Liver (tissue), 9 donors: ENCODE data around the gene NFILZ. TPM values are rescaled to one million over a fixed set of nuclear protein-coding genes. Genes with fewer than 3 reads are reported as not detected.

Experiments used
- DNase-seq: peaks from one replicate; pipeline ENCODE4 v3.0.0-alpha.2; 2017; ENCODE audit warnings: low spot score
- H3K27ac ChIP-seq, 2 donors: one replicate each; pipeline ENCODE4 v1.7.0; 2013; ENCODE audit warnings: inconsistent platforms in 2 of 2, low read length in 2 of 2, control low read depth in 1 of 2, low read depth in 1 of 2, mild to moderate bottlenecking in 1 of 2
- H3K27me3 ChIP-seq, 4 donors: one replicate each; pipeline versions ENCODE4 v1.6.1 to v1.7.0; 2013; ENCODE audit warnings: low read length in 3 of 4, inconsistent platforms in 1 of 4, mild to moderate bottlenecking in 1 of 4, moderate library complexity in 1 of 4; ENCODE audit not compliant: control insufficient read depth in 4 of 4, insufficient read depth in 4 of 4
- H3K36me3 ChIP-seq, 4 donors: one replicate each; pipeline versions ENCODE4 v1.6.1 to v1.7.0; 2013; ENCODE audit warnings: low read length in 3 of 4, mild to moderate bottlenecking in 3 of 4, low read depth in 1 of 4, moderate library complexity in 1 of 4; ENCODE audit not compliant: control insufficient read depth in 4 of 4, insufficient read depth in 3 of 4
- H3K4me1 ChIP-seq, 4 donors: one replicate each; pipeline versions ENCODE4 v1.6.1 to v1.7.0; 2013; ENCODE audit warnings: low read length in 3 of 4, mild to moderate bottlenecking in 3 of 4, moderate library complexity in 1 of 4; ENCODE audit not compliant: control insufficient read depth in 4 of 4, insufficient read depth in 4 of 4
- H3K4me3 ChIP-seq, 3 donors: one replicate each; pipeline versions ENCODE4 v1.6.1 to v1.7.0; 2013; ENCODE audit warnings: low read length in 3 of 3, control low read depth in 1 of 3, low read depth in 1 of 3, mild to moderate bottlenecking in 1 of 3
- H3K9ac ChIP-seq, 2 donors: one replicate each; pipeline ENCODE4 v1.7.0; 2013; ENCODE audit warnings: low read length in 2 of 2, mild to moderate bottlenecking in 2 of 2, moderate library complexity in 2 of 2, control low read depth in 1 of 2, low read depth in 1 of 2
- H3K9me3 ChIP-seq, 4 donors: one replicate each; pipeline versions ENCODE4 v1.6.1 to v1.7.0; 2013; ENCODE audit warnings: low read length in 3 of 4; ENCODE audit not compliant: control insufficient read depth in 4 of 4
- EGR1 ChIP-seq, 2 donors: IDR thresholded peaks; 2 replicates each; pipeline ENCODE4 v1.6.1; 2016 to 2018; ENCODE audit warnings: antibody characterized with exemption in 2 of 2, low read depth in 2 of 2
- FOXA1 ChIP-seq: IDR thresholded peaks from 2 replicates; pipeline ENCODE4 v1.6.1; 2016; ENCODE audit warnings: antibody characterized with exemption
- FOXA2 ChIP-seq: IDR thresholded peaks from 2 replicates; pipeline ENCODE4 v1.6.1; 2016; ENCODE audit warnings: antibody characterized with exemption
- GABPA ChIP-seq, 2 donors: IDR thresholded peaks in 1 of 2; conservative IDR thresholded peaks in 1 of 2; 2 replicates each; pipeline ENCODE4 v1.6.1; 2016; ENCODE audit warnings: antibody characterized with exemption in 2 of 2, mild to moderate bottlenecking in 1 of 2, moderate library complexity in 1 of 2
- HNF4A ChIP-seq, 2 donors: conservative IDR thresholded peaks; 2 replicates each; pipeline ENCODE4 v1.6.1; 2016; ENCODE audit warnings: antibody characterized with exemption in 2 of 2, mild to moderate bottlenecking in 2 of 2
- HNF4G ChIP-seq: IDR thresholded peaks from 2 replicates; pipeline ENCODE4 v1.6.1; 2016; ENCODE audit warnings: antibody characterized with exemption
- JUND ChIP-seq, 2 donors: IDR thresholded peaks; 2 replicates each; pipeline ENCODE4 v1.6.1; 2016; ENCODE audit warnings: antibody characterized with exemption in 2 of 2
- NR2F2 ChIP-seq: IDR thresholded peaks from 2 replicates; pipeline ENCODE4 v1.6.1; 2016; ENCODE audit warnings: antibody characterized with exemption
- RAD21 ChIP-seq, 2 donors: IDR thresholded peaks; 2 replicates each; pipeline ENCODE4 v1.6.1; 2016; ENCODE audit warnings: antibody characterized with exemption in 2 of 2, mild to moderate bottlenecking in 2 of 2
- RXRA ChIP-seq, 2 donors: IDR thresholded peaks; 2 replicates each; pipeline ENCODE4 v1.6.1; 2017 to 2018; ENCODE audit warnings: antibody characterized with exemption in 2 of 2, mild to moderate bottlenecking in 1 of 2
- SP1 ChIP-seq: IDR thresholded peaks from 2 replicates; pipeline ENCODE4 v1.6.1; 2018; ENCODE audit warnings: antibody characterized with exemption, mild to moderate bottlenecking
- TAF1 ChIP-seq: conservative IDR thresholded peaks from 2 replicates; pipeline ENCODE4 v1.6.1; 2016; ENCODE audit warnings: antibody characterized with exemption, mild to moderate bottlenecking
- YY1 ChIP-seq: IDR thresholded peaks from 2 replicates; pipeline ENCODE4 v1.6.1; 2016; ENCODE audit warnings: antibody characterized with exemption, mild to moderate bottlenecking
- WGBS: extraction: QIAGEN DNeasy Blood & Tissue Kit; methylation state at CpG from one replicate; pipeline ENCODE4 v1.1.7; 2013; 5-methylcytosine and 5-hydroxymethylcytosine counted together
- polyA plus RNA-seq, 2 donors: library from polyadenylated mRNA; stranded (reverse) in 1 of 2; unstranded in 1 of 2; fragments of 200-250 nt in 1 of 2; fragments of >200 nt in 1 of 2; fragmentation: Nextera tagmentation in 1 of 2; extraction: Ambion mirVana in 1 of 2; gene quantifications; one replicate each; pipeline versions ENCODE4 v1.2.1 to v1.2.3, GENCODE V29; 2013 to 2015
- total RNA-seq, 2 donors: library from RNA; depleted of rRNA; stranded (reverse); fragments of >200 nt; gene quantifications; one replicate each; pipeline ENCODE4 v1.2.3, GENCODE V29; 2014
- TF ChIP-seq, protein P1 (sequence below): fragments of 150-350 bp; IDR thresholded peaks from 2 replicates; pipeline ENCODE4 v1.5.1; 2017; ENCODE audit warnings: improper control_type of control experiment, low read depth, low read length; ENCODE audit not compliant: missing input control
- TF ChIP-seq, protein P2 (sequence below): IDR thresholded peaks from 2 replicates; pipeline ENCODE4 v1.6.1; 2016; ENCODE audit warnings: antibody characterized with exemption
- TF ChIP-seq, protein P3 (sequence below): IDR thresholded peaks from 2 replicates; pipeline ENCODE4 v1.6.1; 2016; ENCODE audit warnings: antibody characterized with exemption, mild to moderate bottlenecking
- TF ChIP-seq, protein P4 (sequence below): IDR thresholded peaks from 2 replicates; pipeline ENCODE4 v1.6.1; 2016; ENCODE audit warnings: antibody characterized with exemption
- TF ChIP-seq, protein P5 (sequence below): IDR thresholded peaks from 2 replicates; pipeline ENCODE4 v1.6.1; 2016; ENCODE audit warnings: antibody characterized with exemption
- donor health status: healthy.
- donor health status: healthy.
- donor health status: healthy.
- donor health status: healthy.
- donor health status: healthy.

Gene NFILZ
- total and polyA plus RNA-seq, 4 donors: not detected

DNA sequence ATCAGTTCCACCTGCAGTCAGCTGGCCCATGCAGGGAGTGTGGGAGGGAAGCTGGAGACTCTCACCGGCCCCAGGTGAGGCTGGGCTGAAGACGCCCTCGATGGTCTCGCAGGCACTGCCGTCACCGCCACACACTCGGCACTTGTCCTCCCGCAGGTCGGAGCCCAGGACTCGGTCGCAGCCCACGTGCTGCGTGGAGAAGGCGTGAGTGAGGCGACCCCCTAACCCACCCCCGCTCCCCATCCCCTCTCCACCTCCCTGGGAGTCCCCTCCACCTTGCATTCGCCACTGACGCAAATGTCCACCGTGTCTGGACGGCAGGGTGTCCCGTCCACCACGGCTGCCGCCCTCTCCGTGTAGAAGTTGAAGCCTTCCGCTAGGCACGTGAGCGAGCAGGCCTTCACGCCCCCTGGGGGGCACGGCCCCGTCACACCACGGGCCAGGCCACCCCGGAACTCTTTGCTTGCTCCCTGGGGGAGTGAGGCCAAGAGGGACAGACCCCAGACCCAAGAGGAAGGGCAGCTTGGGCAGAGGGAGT lies 41.2 kb upstream of the NFILZ start:
- TF ChIP-seq SP1 (no peak), RXRA (IDR thresholded peaks at IDR 0.05) (no peak), RAD21 (IDR thresholded peaks at IDR 0.05) (no peak), NR2F2 (no peak), TAF1 (no peak), YY1 (no peak), EGR1 (IDR thresholded peaks at IDR 0.05; ENCODE audit: low read depth in 2 of 2) (no peak), JUND (IDR thresholded peaks at IDR 0.05) (no peak), HNF4G (no peak), GABPA (IDR thresholded peaks at IDR 0.05 in 1 of 2, conservative IDR thresholded peaks at IDR 0.05 in 1 of 2) (no peak), HNF4A (conservative IDR thresholded peaks at IDR 0.05) (no peak), FOXA2 (no peak), FOXA1 (no peak)
- TF ChIP-seq, protein P1, sequence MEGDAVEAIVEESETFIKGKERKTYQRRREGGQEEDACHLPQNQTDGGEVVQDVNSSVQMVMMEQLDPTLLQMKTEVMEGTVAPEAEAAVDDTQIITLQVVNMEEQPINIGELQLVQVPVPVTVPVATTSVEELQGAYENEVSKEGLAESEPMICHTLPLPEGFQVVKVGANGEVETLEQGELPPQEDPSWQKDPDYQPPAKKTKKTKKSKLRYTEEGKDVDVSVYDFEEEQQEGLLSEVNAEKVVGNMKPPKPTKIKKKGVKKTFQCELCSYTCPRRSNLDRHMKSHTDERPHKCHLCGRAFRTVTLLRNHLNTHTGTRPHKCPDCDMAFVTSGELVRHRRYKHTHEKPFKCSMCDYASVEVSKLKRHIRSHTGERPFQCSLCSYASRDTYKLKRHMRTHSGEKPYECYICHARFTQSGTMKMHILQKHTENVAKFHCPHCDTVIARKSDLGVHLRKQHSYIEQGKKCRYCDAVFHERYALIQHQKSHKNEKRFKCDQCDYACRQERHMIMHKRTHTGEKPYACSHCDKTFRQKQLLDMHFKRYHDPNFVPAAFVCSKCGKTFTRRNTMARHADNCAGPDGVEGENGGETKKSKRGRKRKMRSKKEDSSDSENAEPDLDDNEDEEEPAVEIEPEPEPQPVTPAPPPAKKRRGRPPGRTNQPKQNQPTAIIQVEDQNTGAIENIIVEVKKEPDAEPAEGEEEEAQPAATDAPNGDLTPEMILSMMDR: no peak
- TF ChIP-seq, protein P2, sequence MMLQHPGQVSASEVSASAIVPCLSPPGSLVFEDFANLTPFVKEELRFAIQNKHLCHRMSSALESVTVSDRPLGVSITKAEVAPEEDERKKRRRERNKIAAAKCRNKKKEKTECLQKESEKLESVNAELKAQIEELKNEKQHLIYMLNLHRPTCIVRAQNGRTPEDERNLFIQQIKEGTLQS: no peak
- TF ChIP-seq, protein P3, sequence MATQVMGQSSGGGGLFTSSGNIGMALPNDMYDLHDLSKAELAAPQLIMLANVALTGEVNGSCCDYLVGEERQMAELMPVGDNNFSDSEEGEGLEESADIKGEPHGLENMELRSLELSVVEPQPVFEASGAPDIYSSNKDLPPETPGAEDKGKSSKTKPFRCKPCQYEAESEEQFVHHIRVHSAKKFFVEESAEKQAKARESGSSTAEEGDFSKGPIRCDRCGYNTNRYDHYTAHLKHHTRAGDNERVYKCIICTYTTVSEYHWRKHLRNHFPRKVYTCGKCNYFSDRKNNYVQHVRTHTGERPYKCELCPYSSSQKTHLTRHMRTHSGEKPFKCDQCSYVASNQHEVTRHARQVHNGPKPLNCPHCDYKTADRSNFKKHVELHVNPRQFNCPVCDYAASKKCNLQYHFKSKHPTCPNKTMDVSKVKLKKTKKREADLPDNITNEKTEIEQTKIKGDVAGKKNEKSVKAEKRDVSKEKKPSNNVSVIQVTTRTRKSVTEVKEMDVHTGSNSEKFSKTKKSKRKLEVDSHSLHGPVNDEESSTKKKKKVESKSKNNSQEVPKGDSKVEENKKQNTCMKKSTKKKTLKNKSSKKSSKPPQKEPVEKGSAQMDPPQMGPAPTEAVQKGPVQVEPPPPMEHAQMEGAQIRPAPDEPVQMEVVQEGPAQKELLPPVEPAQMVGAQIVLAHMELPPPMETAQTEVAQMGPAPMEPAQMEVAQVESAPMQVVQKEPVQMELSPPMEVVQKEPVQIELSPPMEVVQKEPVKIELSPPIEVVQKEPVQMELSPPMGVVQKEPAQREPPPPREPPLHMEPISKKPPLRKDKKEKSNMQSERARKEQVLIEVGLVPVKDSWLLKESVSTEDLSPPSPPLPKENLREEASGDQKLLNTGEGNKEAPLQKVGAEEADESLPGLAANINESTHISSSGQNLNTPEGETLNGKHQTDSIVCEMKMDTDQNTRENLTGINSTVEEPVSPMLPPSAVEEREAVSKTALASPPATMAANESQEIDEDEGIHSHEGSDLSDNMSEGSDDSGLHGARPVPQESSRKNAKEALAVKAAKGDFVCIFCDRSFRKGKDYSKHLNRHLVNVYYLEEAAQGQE: no peak
- TF ChIP-seq, protein P4, sequence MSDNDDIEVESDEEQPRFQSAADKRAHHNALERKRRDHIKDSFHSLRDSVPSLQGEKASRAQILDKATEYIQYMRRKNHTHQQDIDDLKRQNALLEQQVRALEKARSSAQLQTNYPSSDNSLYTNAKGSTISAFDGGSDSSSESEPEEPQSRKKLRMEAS: no peak
- TF ChIP-seq, protein P5, sequence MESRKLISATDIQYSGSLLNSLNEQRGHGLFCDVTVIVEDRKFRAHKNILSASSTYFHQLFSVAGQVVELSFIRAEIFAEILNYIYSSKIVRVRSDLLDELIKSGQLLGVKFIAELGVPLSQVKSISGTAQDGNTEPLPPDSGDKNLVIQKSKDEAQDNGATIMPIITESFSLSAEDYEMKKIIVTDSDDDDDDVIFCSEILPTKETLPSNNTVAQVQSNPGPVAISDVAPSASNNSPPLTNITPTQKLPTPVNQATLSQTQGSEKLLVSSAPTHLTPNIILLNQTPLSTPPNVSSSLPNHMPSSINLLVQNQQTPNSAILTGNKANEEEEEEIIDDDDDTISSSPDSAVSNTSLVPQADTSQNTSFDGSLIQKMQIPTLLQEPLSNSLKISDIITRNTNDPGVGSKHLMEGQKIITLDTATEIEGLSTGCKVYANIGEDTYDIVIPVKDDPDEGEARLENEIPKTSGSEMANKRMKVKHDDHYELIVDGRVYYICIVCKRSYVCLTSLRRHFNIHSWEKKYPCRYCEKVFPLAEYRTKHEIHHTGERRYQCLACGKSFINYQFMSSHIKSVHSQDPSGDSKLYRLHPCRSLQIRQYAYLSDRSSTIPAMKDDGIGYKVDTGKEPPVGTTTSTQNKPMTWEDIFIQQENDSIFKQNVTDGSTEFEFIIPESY: no peak
- Histone ChIP-seq H3K9ac (no peak overlapping the region), H3K27ac (no peak overlapping the region), H3K4me3 (no peak overlapping the region), H3K27me3 (no peaks in the 10 kb centered on the region), H3K4me1 (peaks cover 0 to 10% (median 5%) of the 10 kb centered on the region in 4 donors), H3K36me3 (peaks cover 0 to 2% (median 1%) of the 10 kb centered on the region in 4 donors), H3K9me3 (peaks cover 0 to 3% (median 1%) of the 10 kb centered on the region in 4 donors)
- WGBS: 93% methylated on average over 32 of the region's 32 CpGs
- DNase-seq: no peak
